Measurements from ENCODE around the gene TBCCD1.

DNA sequence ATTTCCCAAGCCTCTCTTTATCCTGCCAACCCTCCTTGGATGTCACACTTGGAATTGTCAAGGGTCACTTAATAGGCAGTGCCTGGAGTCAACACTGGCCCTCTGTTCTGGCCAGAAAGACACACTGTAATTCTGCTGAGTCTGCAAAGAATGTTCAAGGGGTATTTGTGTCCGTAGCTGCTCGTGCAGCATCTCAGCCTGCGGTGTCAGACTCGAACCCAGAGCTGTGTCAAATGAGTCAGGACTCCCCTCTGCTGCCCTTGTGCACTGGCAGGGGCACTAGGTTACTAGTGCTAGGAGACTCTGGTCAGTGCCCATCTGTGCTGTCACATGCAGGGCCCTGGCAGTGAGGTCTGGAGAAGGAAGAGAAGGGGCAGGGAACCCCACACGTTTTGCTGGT lies 44.9 kb upstream of the TBCCD1 start:
- TF ChIP-seq, protein P1, sequence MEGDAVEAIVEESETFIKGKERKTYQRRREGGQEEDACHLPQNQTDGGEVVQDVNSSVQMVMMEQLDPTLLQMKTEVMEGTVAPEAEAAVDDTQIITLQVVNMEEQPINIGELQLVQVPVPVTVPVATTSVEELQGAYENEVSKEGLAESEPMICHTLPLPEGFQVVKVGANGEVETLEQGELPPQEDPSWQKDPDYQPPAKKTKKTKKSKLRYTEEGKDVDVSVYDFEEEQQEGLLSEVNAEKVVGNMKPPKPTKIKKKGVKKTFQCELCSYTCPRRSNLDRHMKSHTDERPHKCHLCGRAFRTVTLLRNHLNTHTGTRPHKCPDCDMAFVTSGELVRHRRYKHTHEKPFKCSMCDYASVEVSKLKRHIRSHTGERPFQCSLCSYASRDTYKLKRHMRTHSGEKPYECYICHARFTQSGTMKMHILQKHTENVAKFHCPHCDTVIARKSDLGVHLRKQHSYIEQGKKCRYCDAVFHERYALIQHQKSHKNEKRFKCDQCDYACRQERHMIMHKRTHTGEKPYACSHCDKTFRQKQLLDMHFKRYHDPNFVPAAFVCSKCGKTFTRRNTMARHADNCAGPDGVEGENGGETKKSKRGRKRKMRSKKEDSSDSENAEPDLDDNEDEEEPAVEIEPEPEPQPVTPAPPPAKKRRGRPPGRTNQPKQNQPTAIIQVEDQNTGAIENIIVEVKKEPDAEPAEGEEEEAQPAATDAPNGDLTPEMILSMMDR (conservative IDR thresholded peaks at IDR 0.05; ENCODE audit: low read depth in 2 of 2), result no peak
- TF ChIP-seq POLR2AphosphoS5 (IDR thresholded peaks at IDR 0.05; ENCODE audit: low read depth), result no peak
- TF ChIP-seq CREB1 (CRISPR knock-in tag; IDR thresholded peaks at IDR 0.05; ENCODE audit: low read depth), result no peak
- TF ChIP-seq, protein P2, sequence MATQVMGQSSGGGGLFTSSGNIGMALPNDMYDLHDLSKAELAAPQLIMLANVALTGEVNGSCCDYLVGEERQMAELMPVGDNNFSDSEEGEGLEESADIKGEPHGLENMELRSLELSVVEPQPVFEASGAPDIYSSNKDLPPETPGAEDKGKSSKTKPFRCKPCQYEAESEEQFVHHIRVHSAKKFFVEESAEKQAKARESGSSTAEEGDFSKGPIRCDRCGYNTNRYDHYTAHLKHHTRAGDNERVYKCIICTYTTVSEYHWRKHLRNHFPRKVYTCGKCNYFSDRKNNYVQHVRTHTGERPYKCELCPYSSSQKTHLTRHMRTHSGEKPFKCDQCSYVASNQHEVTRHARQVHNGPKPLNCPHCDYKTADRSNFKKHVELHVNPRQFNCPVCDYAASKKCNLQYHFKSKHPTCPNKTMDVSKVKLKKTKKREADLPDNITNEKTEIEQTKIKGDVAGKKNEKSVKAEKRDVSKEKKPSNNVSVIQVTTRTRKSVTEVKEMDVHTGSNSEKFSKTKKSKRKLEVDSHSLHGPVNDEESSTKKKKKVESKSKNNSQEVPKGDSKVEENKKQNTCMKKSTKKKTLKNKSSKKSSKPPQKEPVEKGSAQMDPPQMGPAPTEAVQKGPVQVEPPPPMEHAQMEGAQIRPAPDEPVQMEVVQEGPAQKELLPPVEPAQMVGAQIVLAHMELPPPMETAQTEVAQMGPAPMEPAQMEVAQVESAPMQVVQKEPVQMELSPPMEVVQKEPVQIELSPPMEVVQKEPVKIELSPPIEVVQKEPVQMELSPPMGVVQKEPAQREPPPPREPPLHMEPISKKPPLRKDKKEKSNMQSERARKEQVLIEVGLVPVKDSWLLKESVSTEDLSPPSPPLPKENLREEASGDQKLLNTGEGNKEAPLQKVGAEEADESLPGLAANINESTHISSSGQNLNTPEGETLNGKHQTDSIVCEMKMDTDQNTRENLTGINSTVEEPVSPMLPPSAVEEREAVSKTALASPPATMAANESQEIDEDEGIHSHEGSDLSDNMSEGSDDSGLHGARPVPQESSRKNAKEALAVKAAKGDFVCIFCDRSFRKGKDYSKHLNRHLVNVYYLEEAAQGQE (IDR thresholded peaks at IDR 0.05; ENCODE audit: unreplicated experiment), result no peak
- no peak for TF ChIP-seq EZH2 (IDR thresholded peaks at IDR 0.05; ENCODE audit: low read depth, unreplicated experiment)
- TF ChIP-seq JUNB (IDR thresholded peaks at IDR 0.05; ENCODE audit: unreplicated experiment), result no peak
- TF ChIP-seq EZH2phosphoT487 (IDR thresholded peaks at IDR 0.05; ENCODE audit: unreplicated experiment), result no peak
- TF ChIP-seq ZNF114 (CRISPR knock-in tag; IDR thresholded peaks at IDR 0.05), result no peak
- TF ChIP-seq, protein P3, sequence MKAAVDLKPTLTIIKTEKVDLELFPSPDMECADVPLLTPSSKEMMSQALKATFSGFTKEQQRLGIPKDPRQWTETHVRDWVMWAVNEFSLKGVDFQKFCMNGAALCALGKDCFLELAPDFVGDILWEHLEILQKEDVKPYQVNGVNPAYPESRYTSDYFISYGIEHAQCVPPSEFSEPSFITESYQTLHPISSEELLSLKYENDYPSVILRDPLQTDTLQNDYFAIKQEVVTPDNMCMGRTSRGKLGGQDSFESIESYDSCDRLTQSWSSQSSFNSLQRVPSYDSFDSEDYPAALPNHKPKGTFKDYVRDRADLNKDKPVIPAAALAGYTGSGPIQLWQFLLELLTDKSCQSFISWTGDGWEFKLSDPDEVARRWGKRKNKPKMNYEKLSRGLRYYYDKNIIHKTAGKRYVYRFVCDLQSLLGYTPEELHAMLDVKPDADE (IDR thresholded peaks at IDR 0.05), result no peak
- TF ChIP-seq, protein P4, sequence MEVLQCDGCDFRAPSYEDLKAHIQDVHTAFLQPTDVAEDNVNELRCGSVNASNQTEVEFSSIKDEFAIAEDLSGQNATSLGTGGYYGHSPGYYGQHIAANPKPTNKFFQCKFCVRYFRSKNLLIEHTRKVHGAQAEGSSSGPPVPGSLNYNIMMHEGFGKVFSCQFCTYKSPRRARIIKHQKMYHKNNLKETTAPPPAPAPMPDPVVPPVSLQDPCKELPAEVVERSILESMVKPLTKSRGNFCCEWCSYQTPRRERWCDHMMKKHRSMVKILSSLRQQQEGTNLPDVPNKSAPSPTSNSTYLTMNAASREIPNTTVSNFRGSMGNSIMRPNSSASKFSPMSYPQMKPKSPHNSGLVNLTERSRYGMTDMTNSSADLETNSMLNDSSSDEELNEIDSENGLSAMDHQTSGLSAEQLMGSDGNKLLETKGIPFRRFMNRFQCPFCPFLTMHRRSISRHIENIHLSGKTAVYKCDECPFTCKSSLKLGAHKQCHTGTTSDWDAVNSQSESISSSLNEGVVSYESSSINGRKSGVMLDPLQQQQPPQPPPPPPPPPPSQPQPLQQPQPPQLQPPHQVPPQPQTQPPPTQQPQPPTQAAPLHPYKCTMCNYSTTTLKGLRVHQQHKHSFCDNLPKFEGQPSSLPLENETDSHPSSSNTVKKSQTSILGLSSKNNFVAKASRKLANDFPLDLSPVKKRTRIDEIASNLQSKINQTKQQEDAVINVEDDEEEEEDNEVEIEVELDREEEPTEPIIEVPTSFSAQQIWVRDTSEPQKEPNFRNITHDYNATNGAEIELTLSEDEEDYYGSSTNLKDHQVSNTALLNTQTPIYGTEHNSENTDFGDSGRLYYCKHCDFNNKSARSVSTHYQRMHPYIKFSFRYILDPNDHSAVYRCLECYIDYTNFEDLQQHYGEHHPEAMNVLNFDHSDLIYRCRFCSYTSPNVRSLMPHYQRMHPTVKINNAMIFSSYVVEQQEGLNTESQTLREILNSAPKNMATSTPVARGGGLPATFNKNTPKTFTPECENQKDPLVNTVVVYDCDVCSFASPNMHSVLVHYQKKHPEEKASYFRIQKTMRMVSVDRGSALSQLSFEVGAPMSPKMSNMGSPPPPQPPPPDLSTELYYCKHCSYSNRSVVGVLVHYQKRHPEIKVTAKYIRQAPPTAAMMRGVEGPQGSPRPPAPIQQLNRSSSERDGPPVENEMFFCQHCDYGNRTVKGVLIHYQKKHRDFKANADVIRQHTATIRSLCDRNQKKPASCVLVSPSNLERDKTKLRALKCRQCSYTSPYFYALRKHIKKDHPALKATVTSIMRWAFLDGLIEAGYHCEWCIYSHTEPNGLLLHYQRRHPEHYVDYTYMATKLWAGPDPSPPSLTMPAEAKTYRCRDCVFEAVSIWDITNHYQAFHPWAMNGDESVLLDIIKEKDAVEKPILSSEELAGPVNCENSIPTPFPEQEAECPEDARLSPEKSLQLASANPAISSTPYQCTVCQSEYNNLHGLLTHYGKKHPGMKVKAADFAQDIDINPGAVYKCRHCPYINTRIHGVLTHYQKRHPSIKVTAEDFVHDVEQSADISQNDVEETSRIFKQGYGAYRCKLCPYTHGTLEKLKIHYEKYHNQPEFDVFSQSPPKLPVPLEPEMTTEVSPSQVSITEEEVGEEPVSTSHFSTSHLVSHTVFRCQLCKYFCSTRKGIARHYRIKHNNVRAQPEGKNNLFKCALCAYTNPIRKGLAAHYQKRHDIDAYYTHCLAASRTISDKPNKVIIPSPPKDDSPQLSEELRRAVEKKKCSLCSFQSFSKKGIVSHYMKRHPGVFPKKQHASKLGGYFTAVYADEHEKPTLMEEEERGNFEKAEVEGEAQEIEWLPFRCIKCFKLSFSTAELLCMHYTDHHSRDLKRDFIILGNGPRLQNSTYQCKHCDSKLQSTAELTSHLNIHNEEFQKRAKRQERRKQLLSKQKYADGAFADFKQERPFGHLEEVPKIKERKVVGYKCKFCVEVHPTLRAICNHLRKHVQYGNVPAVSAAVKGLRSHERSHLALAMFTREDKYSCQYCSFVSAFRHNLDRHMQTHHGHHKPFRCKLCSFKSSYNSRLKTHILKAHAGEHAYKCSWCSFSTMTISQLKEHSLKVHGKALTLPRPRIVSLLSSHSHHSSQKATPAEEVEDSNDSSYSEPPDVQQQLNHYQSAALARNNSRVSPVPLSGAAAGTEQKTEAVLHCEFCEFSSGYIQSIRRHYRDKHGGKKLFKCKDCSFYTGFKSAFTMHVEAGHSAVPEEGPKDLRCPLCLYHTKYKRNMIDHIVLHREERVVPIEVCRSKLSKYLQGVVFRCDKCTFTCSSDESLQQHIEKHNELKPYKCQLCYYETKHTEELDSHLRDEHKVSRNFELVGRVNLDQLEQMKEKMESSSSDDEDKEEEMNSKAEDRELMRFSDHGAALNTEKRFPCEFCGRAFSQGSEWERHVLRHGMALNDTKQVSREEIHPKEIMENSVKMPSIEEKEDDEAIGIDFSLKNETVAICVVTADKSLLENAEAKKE (CRISPR knock-in tag; IDR thresholded peaks at IDR 0.05), result no peak

Data from GM23338 (cell line).